IMR-90 (cell line): Measurements from ENCODE around the gene TGFA. TPM values are rescaled to one million over a fixed set of nuclear protein-coding genes. Genes with fewer than 3 reads are reported as not detected.

Experiments
- ATAC-seq: fragments of 200-7000 bp; cut with Tn5 transposase; 2 replicates; pipeline ENCODE4 v1.9.1; 2020; ENCODE audit warnings: low read depth, mild to moderate bottlenecking, moderate library complexity
- BruUV-seq: library from RNA; stranded (reverse); fragments of 400-500 nt; replicated peaks from 2 replicates; lab custom pipeline; 2021; lab: Mats Ljungman, UMichigan
- CTCF ChIA-PET: fragments of 300-600 bp; formaldehyde crosslinking; extraction: SDS; loops from one replicate; lab custom pipeline; 2021; ENCODE audit warnings: antibody characterized with exemption; lab: Yijun Ruan, JAX
- POLR2A ChIA-PET: fragments of 300-600 bp; sonication (Branson Sonifier 250); formaldehyde crosslinking; loops from one replicate; lab custom pipeline; 2022; ENCODE audit warnings: antibody characterized with exemption; ENCODE audit not compliant: unreplicated experiment; lab: Charles Lee
- DNase-seq: peaks from one replicate; pipeline ENCODE4 v3.0.0; 2013
- H2AFZ ChIP-seq: replicated peaks from 2 replicates; pipeline ENCODE3; 2013; ENCODE audit warnings: low read length, mild to moderate bottlenecking; ENCODE audit not compliant: poor library complexity
- H2AK5ac ChIP-seq: 2 replicates; pipeline ENCODE4 v1.6.1; 2013; ENCODE audit warnings: low read depth, low read length, inconsistent platforms
- H2AK9ac ChIP-seq: replicated peaks from 2 replicates; pipeline ENCODE3; 2013; ENCODE audit warnings: mild to moderate bottlenecking, low read depth, low read length, moderate library complexity; ENCODE audit not compliant: poor library complexity
- H2BK120ac ChIP-seq: 2 replicates; pipeline ENCODE4 v1.6.1; 2013; ENCODE audit warnings: low read depth, low read length, inconsistent platforms
- H2BK15ac ChIP-seq: 3 replicates; pipeline ENCODE4 v1.6.1; 2013; ENCODE audit warnings: low read depth, low read length, inconsistent platforms
- H2BK20ac ChIP-seq: 2 replicates; pipeline ENCODE4 v1.6.1; 2013; ENCODE audit warnings: low read depth, mild to moderate bottlenecking, inconsistent platforms, low read length, moderate library complexity
- H2BK5ac ChIP-seq: 2 replicates; pipeline ENCODE4 v1.6.1; 2013; ENCODE audit warnings: mild to moderate bottlenecking, low read depth, low read length, inconsistent platforms; ENCODE audit not compliant: poor library complexity, severe bottlenecking
- H3K14ac ChIP-seq: replicated peaks from 2 replicates; pipeline ENCODE4 v1.6.1; 2013; ENCODE audit warnings: low read depth, low read length, inconsistent platforms
- H3K18ac ChIP-seq: 2 replicates; pipeline ENCODE4 v1.6.1; 2013; ENCODE audit warnings: low read depth, low read length, control low read depth
- H3K23ac ChIP-seq: 2 replicates; pipeline ENCODE4 v1.6.1; 2013; ENCODE audit warnings: low read depth, low read length, inconsistent platforms
- H3K27ac ChIP-seq: 2 replicates; pipeline ENCODE4 v1.5.1; 2013; ENCODE audit warnings: mild to moderate bottlenecking, control low read depth, low read length; ENCODE audit not compliant: insufficient read depth
- H3K27me3 ChIP-seq: 2 replicates; pipeline ENCODE4 v1.6.1; 2013; ENCODE audit warnings: low read length; ENCODE audit not compliant: control insufficient read depth, insufficient read depth
- H3K36me3 ChIP-seq: 2 replicates; pipeline ENCODE4 v1.6.1; 2013; ENCODE audit warnings: low read length, mixed read lengths; ENCODE audit not compliant: control insufficient read depth, insufficient read depth
- H3K4ac ChIP-seq: 2 replicates; pipeline ENCODE4 v1.6.1; 2013; ENCODE audit warnings: low read depth, low read length, inconsistent platforms
- H3K4me1 ChIP-seq: 2 replicates; pipeline ENCODE4 v1.6.1; 2013; ENCODE audit warnings: low read length, mixed read lengths; ENCODE audit not compliant: control insufficient read depth, insufficient read depth
- H3K4me2 ChIP-seq: 2 replicates; pipeline ENCODE4 v1.6.1; 2013; ENCODE audit warnings: low read depth, mild to moderate bottlenecking, control low read depth, low read length, moderate library complexity
- H3K4me3 ChIP-seq: 2 replicates; pipeline ENCODE4 v1.5.1; 2013; ENCODE audit warnings: low read depth, mild to moderate bottlenecking, control low read depth, low read length, moderate library complexity; ENCODE audit not compliant: insufficient read depth
- H3K56ac ChIP-seq: 2 replicates; pipeline ENCODE4 v1.6.1; 2013; ENCODE audit warnings: low read length, inconsistent platforms; ENCODE audit not compliant: insufficient read depth; ENCODE audit errors: extremely low read depth
- H3K79me1 ChIP-seq, 2 experiments: 2 replicates each; pipeline ENCODE4 v1.6.1; 2013; ENCODE audit warnings: low read length in 2 of 2, inconsistent platforms in 1 of 2, low read depth in 1 of 2
- H3K9ac ChIP-seq: 2 replicates; pipeline ENCODE4 v1.6.1; 2013; ENCODE audit warnings: low read depth, low read length, control low read depth
- H3K9me1 ChIP-seq: 2 replicates; pipeline ENCODE4 v1.6.1; 2013; ENCODE audit warnings: low read length, inconsistent platforms; ENCODE audit not compliant: insufficient read depth
- H3K9me3 ChIP-seq: 2 replicates; pipeline ENCODE4 v1.6.1; 2013; ENCODE audit warnings: low read length; ENCODE audit not compliant: control insufficient read depth, insufficient read depth
- H4K20me1 ChIP-seq: 2 replicates; pipeline ENCODE4 v1.6.1; 2013; ENCODE audit warnings: low read length, inconsistent platforms; ENCODE audit not compliant: insufficient read depth
- H4K5ac ChIP-seq: 2 replicates; pipeline ENCODE4 v1.6.1; 2013; ENCODE audit warnings: mild to moderate bottlenecking, low read depth, low read length, control low read depth
- H4K8ac ChIP-seq, 2 experiments: 2 replicates each; pipeline ENCODE4 v1.6.1; 2013; ENCODE audit warnings: low read depth in 2 of 2, low read length in 2 of 2, control low read depth in 1 of 2, inconsistent platforms in 1 of 2
- H4K91ac ChIP-seq: 2 replicates; pipeline ENCODE4 v1.6.1; 2013; ENCODE audit warnings: low read depth, low read length, inconsistent platforms; ENCODE audit not compliant: insufficient read depth
- BHLHE40 ChIP-seq: fragments of 150-350 bp; IDR thresholded peaks from 2 replicates; pipeline ENCODE4 v1.6.1; 2016; ENCODE audit warnings: mild to moderate bottlenecking, low read depth, low read length
- CEBPB ChIP-seq: IDR thresholded peaks from 2 replicates; pipeline ENCODE4 v1.6.1; 2012; ENCODE audit warnings: low read depth, low read length, improper control_type of control experiment
- CHD1 ChIP-seq: IDR thresholded peaks from 2 replicates; pipeline ENCODE4 v1.6.1; 2012; ENCODE audit warnings: low read depth, low read length, improper control_type of control experiment
- ELK1 ChIP-seq: fragments of 150-350 bp; IDR thresholded peaks from 2 replicates; pipeline ENCODE4 v1.6.1; 2016; ENCODE audit warnings: low read depth, mild to moderate bottlenecking, low read length, moderate library complexity, borderline replicate concordance
- FOS ChIP-seq: fragments of 150-350 bp; IDR thresholded peaks from 2 replicates; pipeline ENCODE4 v1.6.1; 2016; ENCODE audit warnings: low read depth, low read length
- MAFK ChIP-seq: IDR thresholded peaks from 2 replicates; pipeline ENCODE4 v1.6.1; 2012; ENCODE audit warnings: low read depth, low read length, improper control_type of control experiment
- MAZ ChIP-seq: IDR thresholded peaks from 2 replicates; pipeline ENCODE4 v1.6.1; 2012; ENCODE audit warnings: low read depth, mild to moderate bottlenecking, low read length, improper control_type of control experiment, moderate library complexity, borderline replicate concordance
- MXI1 ChIP-seq: IDR thresholded peaks from 2 replicates; pipeline ENCODE4 v1.6.1; 2012; ENCODE audit warnings: low read depth, mild to moderate bottlenecking, low read length, moderate library complexity, borderline replicate concordance
- NFE2L2 ChIP-seq: fragments of 150-350 bp; IDR thresholded peaks from 2 replicates; pipeline ENCODE4 v1.6.1; 2016; ENCODE audit warnings: low read depth, mild to moderate bottlenecking, low read length
- POLR2A ChIP-seq: IDR thresholded peaks from 2 replicates; pipeline ENCODE4 v1.6.1; 2012; ENCODE audit warnings: mild to moderate bottlenecking, low read depth, low read length
- RAD21 ChIP-seq: IDR thresholded peaks from 2 replicates; pipeline ENCODE4 v1.6.1; 2012; ENCODE audit warnings: low read length, improper control_type of control experiment
- RCOR1 ChIP-seq: IDR thresholded peaks from 2 replicates; pipeline ENCODE4 v1.6.1; 2012; ENCODE audit warnings: mild to moderate bottlenecking, low read length, improper control_type of control experiment; ENCODE audit not compliant: insufficient replicate concordance
- RFX5 ChIP-seq: IDR thresholded peaks from 2 replicates; pipeline ENCODE4 v1.8.0; 2012; ENCODE audit warnings: low read depth, mild to moderate bottlenecking, low read length, moderate library complexity
- SMC3 ChIP-seq: fragments of 150-350 bp; IDR thresholded peaks from 2 replicates; pipeline ENCODE4 v1.6.1; 2016; ENCODE audit warnings: low read depth, mild to moderate bottlenecking, antibody characterized with exemption, low read length, moderate library complexity
- USF2 ChIP-seq: fragments of 150-350 bp; IDR thresholded peaks from 2 replicates; pipeline ENCODE4 v1.6.1; 2017; ENCODE audit warnings: mild to moderate bottlenecking, antibody characterized with exemption, low read length, low read depth
- WGBS, 2 experiments: methylation state at CpG; one replicate each; pipeline versions ENCODE4 v1.1.5 to v1.1.7; 2013; ENCODE audit warnings: missing lambda C conversion rate in 2 of 2; ENCODE audit not compliant: insufficient read length in 1 of 2; ENCODE audit errors: extremely low coverage in 2 of 2; 5-methylcytosine and 5-hydroxymethylcytosine counted together
- dilution Hi-C: fragments of 300-500 bp; cut with HindIII; formaldehyde crosslinking; loops from one replicate; pipeline ENCODE4 v1.14.3; 2018; ENCODE audit warnings: low sequenced_read_pairs; ENCODE audit not compliant: unreplicated experiment
- in situ Hi-C: fragments of 300-500 bp; cut with MboI; formaldehyde crosslinking; loops from 3 replicates; pipeline ENCODE4 v1.14.3; 2019; ENCODE audit warnings: low sequenced_read_pairs, inconsistent platforms, mixed read lengths
- intact Hi-C: fragments of 100-400 bp; cut with micrococcal nuclease; formaldehyde crosslinking; loops from 2 replicates; pipeline ENCODE4 v1.10.0; 2022
- polyA plus RNA-seq, 3 experiments: library from polyadenylated mRNA; depleted of rRNA; stranded (reverse); fragments of >200 nt; gene quantifications; 2 replicates each; pipeline ENCODE4 v1.2.3, GENCODE V29; 2012; ENCODE audit warnings: low replicate concordance in 1 of 3
- total RNA-seq: library from RNA; depleted of rRNA; stranded (reverse); fragments of >200 nt; gene quantifications from 2 replicates; pipeline ENCODE4 v1.2.3, GENCODE V29; 2012
- TF ChIP-seq, protein P1 (sequence below): conservative IDR thresholded peaks from 2 replicates; pipeline ENCODE4 v1.5.1; 2012; ENCODE audit warnings: mild to moderate bottlenecking, low read depth, low read length, improper control_type of control experiment

TGFA gene
- total and polyA plus RNA-seq, 2 of the 4 experiments (the other 2 are of a cell fraction) = not detected

- Histone ChIP-seq H4K91ac (no peak overlapping the region), H3K9me1 (no peaks in the 10 kb centered on the region), H3K36me3 (no peaks in the 10 kb centered on the region), H3K18ac (no peak overlapping the region), H3K4me1 (0 out of 2 replicates have a peak, but pooled peaks cover 3% of the 10 kb centered on the region), H2BK15ac (no peak overlapping the region), H3K4me2 (no peak overlapping the region), H2BK20ac (no peak overlapping the region), H3K27me3 (peaks cover 40% of the 10 kb centered on the region), H3K9me3 (no peaks in the 10 kb centered on the region), H3K4ac (no peak overlapping the region), H3K23ac (no peak overlapping the region), H3K9ac (no peak overlapping the region), H3K14ac (no peak overlapping the region), H3K79me1 (no peaks in the 10 kb centered on the region), H2AK5ac (no peak overlapping the region), H4K20me1 (no peaks in the 10 kb centered on the region), H2AK9ac (no peak overlapping the region), H2BK5ac (no peak overlapping the region), H3K56ac (no peak overlapping the region), H3K4me3 (no peak overlapping the region), H4K8ac (no peak overlapping the region), H3K27ac (no peak overlapping the region), H2AFZ (no peak overlapping the region), H2BK120ac (no peak overlapping the region), H4K5ac (no peak overlapping the region)
- intact Hi-C loops = no loop called here
- CTCF ChIA-PET = no interaction called here
- DNase-seq = no peak
- BruUV-seq = no TSS peak
- dilution Hi-C loops = no loop called here
- POLR2A ChIA-PET = no interaction called here
- WGBS, 2 experiments = no CpG with 5 or more reads among the region's 6 CpGs
- TF ChIP-seq MAZ = no peak
- TF ChIP-seq CHD1 = no peak
- TF ChIP-seq MXI1 = no peak
- TF ChIP-seq CEBPB = no peak
- TF ChIP-seq RFX5 = no peak
- TF ChIP-seq SMC3 = no peak
- TF ChIP-seq NFE2L2 = no peak
- TF ChIP-seq RCOR1 = no peak
- no peak for TF ChIP-seq BHLHE40
- TF ChIP-seq FOS = no peak
- TF ChIP-seq ELK1 = no peak
- TF ChIP-seq MAFK = no peak
- no peak for TF ChIP-seq USF2
- no peak for TF ChIP-seq POLR2A
- no peak for TF ChIP-seq RAD21
- TF ChIP-seq, protein P1, sequence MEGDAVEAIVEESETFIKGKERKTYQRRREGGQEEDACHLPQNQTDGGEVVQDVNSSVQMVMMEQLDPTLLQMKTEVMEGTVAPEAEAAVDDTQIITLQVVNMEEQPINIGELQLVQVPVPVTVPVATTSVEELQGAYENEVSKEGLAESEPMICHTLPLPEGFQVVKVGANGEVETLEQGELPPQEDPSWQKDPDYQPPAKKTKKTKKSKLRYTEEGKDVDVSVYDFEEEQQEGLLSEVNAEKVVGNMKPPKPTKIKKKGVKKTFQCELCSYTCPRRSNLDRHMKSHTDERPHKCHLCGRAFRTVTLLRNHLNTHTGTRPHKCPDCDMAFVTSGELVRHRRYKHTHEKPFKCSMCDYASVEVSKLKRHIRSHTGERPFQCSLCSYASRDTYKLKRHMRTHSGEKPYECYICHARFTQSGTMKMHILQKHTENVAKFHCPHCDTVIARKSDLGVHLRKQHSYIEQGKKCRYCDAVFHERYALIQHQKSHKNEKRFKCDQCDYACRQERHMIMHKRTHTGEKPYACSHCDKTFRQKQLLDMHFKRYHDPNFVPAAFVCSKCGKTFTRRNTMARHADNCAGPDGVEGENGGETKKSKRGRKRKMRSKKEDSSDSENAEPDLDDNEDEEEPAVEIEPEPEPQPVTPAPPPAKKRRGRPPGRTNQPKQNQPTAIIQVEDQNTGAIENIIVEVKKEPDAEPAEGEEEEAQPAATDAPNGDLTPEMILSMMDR = no peak
- ATAC-seq = no peak
- in situ Hi-C loops = no loop called here
Measured at GRCh38 chr2:70557171-70557838, 3.7 kb upstream of the TGFA start.
